H9 (cell line): ENCODE measurements around the gene FAM9C. TPM values are rescaled to one million over a fixed set of nuclear protein-coding genes. Genes with fewer than 3 reads are reported as not detected.

ENCODE experiments used
- DNase-seq: peaks from one replicate; pipeline ENCODE4 v3.0.0-alpha.2; 2017
- H2AFZ ChIP-seq: one replicate; pipeline ENCODE4 v1.6.1; 2013; ENCODE audit warnings: mild to moderate bottlenecking, low read length, control low read depth, moderate library complexity
- H2AK5ac ChIP-seq: 2 replicates; pipeline ENCODE4 v1.6.1; 2013; ENCODE audit warnings: low read length, control low read depth, mixed read lengths; ENCODE audit not compliant: insufficient read length
- H2BK120ac ChIP-seq: one replicate; pipeline ENCODE4 v1.6.1; 2013; ENCODE audit warnings: low read depth, mild to moderate bottlenecking, low read length, control low read depth, inconsistent platforms; ENCODE audit not compliant: poor library complexity, severe bottlenecking
- H2BK12ac ChIP-seq: 2 replicates; pipeline ENCODE4 v1.6.1; 2013; ENCODE audit warnings: low read length, control low read depth, mixed read lengths, low read depth; ENCODE audit not compliant: insufficient read length
- H2BK15ac ChIP-seq: 2 replicates; pipeline ENCODE4 v1.6.1; 2013; ENCODE audit warnings: low read depth, low read length, control low read depth
- H2BK20ac ChIP-seq: one replicate; pipeline ENCODE4 v1.6.1; 2013; ENCODE audit warnings: low read depth, mild to moderate bottlenecking, low read length, control low read depth, inconsistent platforms; ENCODE audit not compliant: poor library complexity, severe bottlenecking
- H2BK5ac ChIP-seq: 2 replicates; pipeline ENCODE4 v1.6.1; 2013; ENCODE audit warnings: low read length, control low read depth, mixed read lengths; ENCODE audit not compliant: insufficient read length
- H3K14ac ChIP-seq: 2 replicates; pipeline ENCODE4 v1.6.1; 2013; ENCODE audit warnings: low read length, control low read depth; ENCODE audit not compliant: insufficient read depth
- H3K18ac ChIP-seq: 2 replicates; pipeline ENCODE4 v1.6.1; 2013; ENCODE audit warnings: low read depth, mild to moderate bottlenecking, mixed read lengths, low read length, control low read depth; ENCODE audit not compliant: insufficient read length
- H3K23ac ChIP-seq: 2 replicates; pipeline ENCODE4 v1.6.1; 2013; ENCODE audit warnings: low read length, control low read depth, mixed read lengths, low read depth; ENCODE audit not compliant: insufficient read length
- H3K23me2 ChIP-seq: 2 replicates; pipeline ENCODE4 v1.6.1; 2013; ENCODE audit warnings: low read depth, mild to moderate bottlenecking, mixed read lengths, low read length, control low read depth; ENCODE audit not compliant: insufficient read length, poor library complexity, severe bottlenecking
- H3K27ac ChIP-seq: 2 replicates; pipeline ENCODE4 v1.5.1; 2013; ENCODE audit warnings: low read length, control low read depth, mixed read lengths, low read depth; ENCODE audit not compliant: insufficient read length
- H3K27me3 ChIP-seq: 2 replicates; pipeline ENCODE4 v1.6.1; 2013; ENCODE audit warnings: low read length, control low read depth, inconsistent platforms; ENCODE audit not compliant: insufficient read depth
- H3K4ac ChIP-seq: 2 replicates; pipeline ENCODE4 v1.6.1; 2013; ENCODE audit warnings: low read depth, mild to moderate bottlenecking, control low read depth, inconsistent platforms, low read length, moderate library complexity
- H3K4me1 ChIP-seq: 2 replicates; pipeline ENCODE4 v1.6.1; 2013; ENCODE audit warnings: low read length, control low read depth, inconsistent platforms; ENCODE audit not compliant: insufficient read depth
- H3K4me2 ChIP-seq: 2 replicates; pipeline ENCODE4 v1.6.1; 2013; ENCODE audit warnings: low read length, control low read depth, mixed read lengths; ENCODE audit not compliant: insufficient read length, insufficient read depth
- H3K56ac ChIP-seq: 2 replicates; pipeline ENCODE4 v1.6.1; 2013; ENCODE audit warnings: low read depth, mild to moderate bottlenecking, mixed read lengths, low read length, control low read depth; ENCODE audit not compliant: insufficient read length
- H3K79me1 ChIP-seq: 2 replicates; pipeline ENCODE4 v1.6.1; 2013; ENCODE audit warnings: low read depth, mild to moderate bottlenecking, moderate library complexity, low read length, control low read depth, inconsistent platforms; ENCODE audit not compliant: insufficient read depth, poor library complexity, severe bottlenecking
- H3K79me2 ChIP-seq: 2 replicates; pipeline ENCODE4 v1.6.1; 2013; ENCODE audit warnings: low read length, control low read depth, inconsistent platforms; ENCODE audit not compliant: insufficient read depth
- H3K9ac ChIP-seq: 2 replicates; pipeline ENCODE4 v1.6.1; 2013; ENCODE audit warnings: low read length, control low read depth, mixed read lengths; ENCODE audit not compliant: insufficient read length; ENCODE audit errors: extremely low read depth
- H3K9me3 ChIP-seq: one replicate; pipeline ENCODE4 v1.6.1; 2013; ENCODE audit warnings: low read depth, low read length, inconsistent platforms; ENCODE audit not compliant: control insufficient read depth
- H3T11ph ChIP-seq: one replicate; pipeline ENCODE4 v1.6.1; 2013; ENCODE audit warnings: mild to moderate bottlenecking, low read length, control low read depth, inconsistent platforms
- H4K20me1 ChIP-seq: one replicate; pipeline ENCODE4 v1.6.1; 2013; ENCODE audit not compliant: control insufficient read depth, insufficient read length, insufficient read depth
- H4K5ac ChIP-seq: 2 replicates; pipeline ENCODE4 v1.6.1; 2013; ENCODE audit warnings: low read depth, mild to moderate bottlenecking, mixed read lengths, low read length, control low read depth; ENCODE audit not compliant: insufficient read length
- H4K8ac ChIP-seq: replicated peaks from 2 replicates; pipeline ENCODE4 v1.6.1; 2013; ENCODE audit warnings: low read length, control low read depth, mixed read lengths, low read depth; ENCODE audit not compliant: insufficient read length
- H4K91ac ChIP-seq: 2 replicates; pipeline ENCODE4 v1.6.1; 2013; ENCODE audit warnings: low read depth, mild to moderate bottlenecking, moderate library complexity, mixed read lengths, low read length, control low read depth; ENCODE audit not compliant: insufficient read length
- H3K27ac Mint-ChIP-seq, 3 experiments: 2 replicates in 2 of 3; 3 replicates in 1 of 3; pipeline ENCODE4 v1.8.0; 2020 to 2021; ENCODE audit warnings: mixed read lengths in 3 of 3, mild to moderate bottlenecking in 1 of 3, moderate library complexity in 1 of 3
- H3K27me3 Mint-ChIP-seq: 2 replicates; pipeline ENCODE4 v1.8.0; 2021; ENCODE audit warnings: low read depth, mild to moderate bottlenecking, moderate library complexity, mixed read lengths
- H3K36me3 Mint-ChIP-seq, 3 experiments: 2 replicates in 2 of 3; 3 replicates in 1 of 3; pipeline ENCODE4 v1.8.0; 2020 to 2021; ENCODE audit warnings: low read depth in 3 of 3, mixed read lengths in 3 of 3; ENCODE audit not compliant: insufficient read depth in 1 of 3
- H3K4me1 Mint-ChIP-seq, 2 experiments: 2 replicates each; pipeline ENCODE4 v1.8.0; 2020; ENCODE audit warnings: mixed read lengths in 2 of 2
- H3K4me3 Mint-ChIP-seq, 2 experiments: 2 replicates in 1 of 2; 3 replicates in 1 of 2; pipeline ENCODE4 v1.8.0; 2020 to 2021; ENCODE audit warnings: mild to moderate bottlenecking in 2 of 2, mixed read lengths in 2 of 2, moderate library complexity in 1 of 2
- H3K9me3 Mint-ChIP-seq, 2 experiments: 2 replicates in 1 of 2; 3 replicates in 1 of 2; pipeline ENCODE4 v1.8.0; 2020; ENCODE audit warnings: mild to moderate bottlenecking in 2 of 2, mixed read lengths in 2 of 2, moderate library complexity in 1 of 2
- WGBS: extraction: QIAGEN DNeasy Blood & Tissue Kit; methylation state at CpG from one replicate; pipeline ENCODE4 v1.1.7; 2013; ENCODE audit warnings: missing lambda C conversion rate, low lambda C conversion rate, mixed read lengths; ENCODE audit not compliant: insufficient read length; ENCODE audit errors: extremely low coverage; 5-methylcytosine and 5-hydroxymethylcytosine counted together
- total RNA-seq: library from RNA; stranded (reverse); gene quantifications from 2 replicates; pipeline ENCODE4 v1.2.1, GENCODE V29; 2021
- TF ChIP-seq, protein P1 (sequence below): fragments of 200-600 bp; sonication (generic); conservative IDR thresholded peaks from 3 replicates; pipeline ENCODE4 v1.8.0; 2021; ENCODE audit warnings: antibody characterized with exemption, mild to moderate bottlenecking

The FAM9C gene
- total RNA-seq, 1 experiment from 2014 or later, result not detected

DNA sequence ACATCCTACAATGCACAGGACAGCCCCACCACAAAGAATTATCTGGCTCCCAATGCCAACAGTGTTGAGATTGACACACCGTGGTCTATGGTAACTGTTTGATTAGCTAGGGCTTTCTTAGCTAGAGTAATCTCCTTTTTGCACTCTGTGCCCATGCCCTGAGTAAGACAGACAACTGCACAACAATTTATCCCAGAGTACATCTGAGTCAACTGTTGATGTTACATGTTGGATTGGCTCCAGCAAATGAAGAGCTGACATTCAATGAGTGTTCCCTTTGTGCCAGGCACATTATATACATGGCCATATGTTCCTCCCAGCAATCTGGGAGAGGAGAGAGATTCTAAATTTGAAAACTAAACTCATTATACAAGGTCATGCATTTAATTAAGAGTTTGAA, 3.9 kb upstream of the FAM9C start:
- no peak overlapping the region for H3K4ac ChIP-seq
- H3K27ac ChIP-seq, result no peak overlapping the region
- H3T11ph ChIP-seq, result no peak overlapping the region
- Mint-ChIP-seq H3K4me3 (no peak overlapping the region), H3K27ac (no peak overlapping the region), H3K9me3 (peaks cover 50 to 60% of the 10 kb centered on the region in 2 experiments), H3K27me3 (no peaks in the 10 kb centered on the region), H3K36me3 (peaks cover 3 to 18% (median 10%) of the 10 kb centered on the region in 3 experiments), H3K4me1 (peaks cover 0 to 7% of the 10 kb centered on the region in 2 experiments; a peak in 2 of 4 replicates)
- TF ChIP-seq, protein P1, sequence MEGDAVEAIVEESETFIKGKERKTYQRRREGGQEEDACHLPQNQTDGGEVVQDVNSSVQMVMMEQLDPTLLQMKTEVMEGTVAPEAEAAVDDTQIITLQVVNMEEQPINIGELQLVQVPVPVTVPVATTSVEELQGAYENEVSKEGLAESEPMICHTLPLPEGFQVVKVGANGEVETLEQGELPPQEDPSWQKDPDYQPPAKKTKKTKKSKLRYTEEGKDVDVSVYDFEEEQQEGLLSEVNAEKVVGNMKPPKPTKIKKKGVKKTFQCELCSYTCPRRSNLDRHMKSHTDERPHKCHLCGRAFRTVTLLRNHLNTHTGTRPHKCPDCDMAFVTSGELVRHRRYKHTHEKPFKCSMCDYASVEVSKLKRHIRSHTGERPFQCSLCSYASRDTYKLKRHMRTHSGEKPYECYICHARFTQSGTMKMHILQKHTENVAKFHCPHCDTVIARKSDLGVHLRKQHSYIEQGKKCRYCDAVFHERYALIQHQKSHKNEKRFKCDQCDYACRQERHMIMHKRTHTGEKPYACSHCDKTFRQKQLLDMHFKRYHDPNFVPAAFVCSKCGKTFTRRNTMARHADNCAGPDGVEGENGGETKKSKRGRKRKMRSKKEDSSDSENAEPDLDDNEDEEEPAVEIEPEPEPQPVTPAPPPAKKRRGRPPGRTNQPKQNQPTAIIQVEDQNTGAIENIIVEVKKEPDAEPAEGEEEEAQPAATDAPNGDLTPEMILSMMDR, result no peak
- H3K27me3 ChIP-seq, result no peaks in the 10 kb centered on the region
- no peak overlapping the region for H3K9ac ChIP-seq
- no peaks in the 10 kb centered on the region for H4K20me1 ChIP-seq
- H3K14ac ChIP-seq, result no peak overlapping the region
- no peak overlapping the region for H2BK12ac ChIP-seq
- no peak overlapping the region for H2AK5ac ChIP-seq
- no peaks in the 10 kb centered on the region for H3K79me2 ChIP-seq
- no peak overlapping the region for H2BK20ac ChIP-seq
- H4K5ac ChIP-seq, result no peak overlapping the region
- no peak for DNase-seq
- H3K4me2 ChIP-seq, result no peak overlapping the region
- H3K18ac ChIP-seq, result no peak overlapping the region
- H3K23me2 ChIP-seq, result no peaks in the 10 kb centered on the region
- H3K79me1 ChIP-seq, result no peaks in the 10 kb centered on the region
- no CpG with 5 or more reads among the region's 1 CpG for WGBS
- H4K8ac ChIP-seq, result no peak overlapping the region
- no peak overlapping the region for H4K91ac ChIP-seq
- no peak overlapping the region for H2AFZ ChIP-seq
- H3K9me3 ChIP-seq, result peaks cover 5% of the 10 kb centered on the region
- no peak overlapping the region for H3K56ac ChIP-seq
- H3K4me1 ChIP-seq, result no peaks in the 10 kb centered on the region
- no peak overlapping the region for H3K23ac ChIP-seq
- H2BK15ac ChIP-seq, result no peak overlapping the region
- H2BK5ac ChIP-seq, result no peak overlapping the region
- no peak overlapping the region for H2BK120ac ChIP-seq
